SK-N-SH (cell line): ENCODE results near the gene PBRM1.

Experiments
- CTCF ChIP-seq: fragments of 200-600 bp; sonication (generic); IDR thresholded peaks from 2 replicates; pipeline ENCODE4 v1.6.1; 2017; ENCODE audit warnings: antibody characterized with exemption, mild to moderate bottlenecking, moderate library complexity
- EP300 ChIP-seq, 2 experiments: IDR thresholded peaks; 2 replicates each; pipeline versions ENCODE4 v1.4.0 to v1.6.1; 2012; ENCODE audit warnings: borderline replicate concordance in 1 of 2, low read depth in 1 of 2, low read length in 1 of 2
- FOXJ3 ChIP-seq: sonication (generic); formaldehyde crosslinking; IDR thresholded peaks from 2 replicates; pipeline ENCODE4 v1.5.1; 2020; ENCODE audit warnings: mild to moderate bottlenecking, missing genetic modification reagents
- GABPA ChIP-seq: IDR thresholded peaks from 2 replicates; pipeline ENCODE4 v1.4.0; 2012; ENCODE audit warnings: low read depth, mild to moderate bottlenecking
- POLR2AphosphoS5 ChIP-seq: IDR thresholded peaks from 2 replicates; pipeline ENCODE4 v1.6.1; 2012; ENCODE audit warnings: low read depth, low read length

- TF ChIP-seq POLR2AphosphoS5 (no peak), CTCF (no peak), GABPA (no peak), FOXJ3 (no peak), EP300 (IDR thresholded peaks at IDR 0.05; ENCODE audit: borderline replicate concordance in 1 of 2, low read depth in 1 of 2, low read length in 1 of 2) (no peak)
Observed at GRCh38 chr3:52721730-52722008, 36.0 kb upstream of the PBRM1 start.
